Progenitor cell of endocrine pancreas (in vitro differentiated cells): ENCODE data around the gene PHF3. TPM values are rescaled to one million over a fixed set of nuclear protein-coding genes. Genes with fewer than 3 reads are reported as not detected.

ENCODE experiments used
- DNase-seq: peaks from one replicate; pipeline ENCODE4 v3.0.0; 2021; ENCODE audit warnings: low spot score; ENCODE audit not compliant: unreplicated experiment
- H3K27ac Mint-ChIP-seq: 2 replicates; pipeline ENCODE4 v1.8.0; 2021; ENCODE audit warnings: mild to moderate bottlenecking, moderate library complexity, mixed read lengths
- H3K27me3 Mint-ChIP-seq: 2 replicates; pipeline ENCODE4 v1.8.0; 2021; ENCODE audit warnings: mixed read lengths
- H3K36me3 Mint-ChIP-seq: 2 replicates; pipeline ENCODE4 v1.8.0; 2022; ENCODE audit warnings: mixed read lengths; ENCODE audit not compliant: insufficient read depth
- H3K4me1 Mint-ChIP-seq: 2 replicates; pipeline ENCODE4 v1.8.0; 2021; ENCODE audit warnings: low read depth, mixed read lengths
- H3K4me3 Mint-ChIP-seq: 2 replicates; pipeline ENCODE4 v1.8.0; 2021; ENCODE audit warnings: low read depth, mild to moderate bottlenecking, moderate library complexity, mixed read lengths
- H3K9me3 Mint-ChIP-seq: 2 replicates; pipeline ENCODE4 v1.8.0; 2021; ENCODE audit warnings: low read depth, mixed read lengths
- CTCF ChIP-seq: fragments of 200-600 bp; sonication (generic); IDR thresholded peaks from one replicate; pipeline ENCODE4 v1.5.0; 2021; ENCODE audit warnings: antibody characterized with exemption, mild to moderate bottlenecking; ENCODE audit not compliant: unreplicated experiment
- total RNA-seq: library from RNA; stranded (reverse); gene quantifications from 2 replicates; pipeline ENCODE4 v1.2.1, GENCODE V29; 2021

PHF3 gene
- total RNA-seq, 1 donor from 2014 or later: 61.6 TPM

GRCh38 chr6:63611560-63611959 is 24.0 kb upstream of the PHF3 start:
- TF ChIP-seq CTCF: no peak
- no peaks in the 10 kb centered on the region for H3K9me3 Mint-ChIP-seq
- H3K27ac Mint-ChIP-seq: no peak overlapping the region
- DNase-seq: no peak
- H3K4me3 Mint-ChIP-seq: no peak overlapping the region
- no peaks in the 10 kb centered on the region for H3K27me3 Mint-ChIP-seq
- H3K4me1 Mint-ChIP-seq: peaks cover 2% of the 10 kb centered on the region
- no peaks in the 10 kb centered on the region for H3K36me3 Mint-ChIP-seq

- DNase-seq: no peak
- TF ChIP-seq CTCF: no peak
- Mint-ChIP-seq H3K27me3 (no peaks in the 10 kb centered on the region), H3K4me3 (no peak overlapping the region), H3K4me1 (peaks cover 2% of the 10 kb centered on the region), H3K36me3 (no peaks in the 10 kb centered on the region), H3K9me3 (no peaks in the 10 kb centered on the region), H3K27ac (no peak overlapping the region)
Measured at GRCh38 chr6:63615590-63615989, 20.0 kb upstream of the PHF3 start.

- H3K36me3 Mint-ChIP-seq: no peaks in the 10 kb centered on the region
Measured at GRCh38 chr6:63624091-63624490, 11.5 kb upstream of the PHF3 start.

GRCh38 chr6:63630466-63630865 is 5.1 kb upstream of the PHF3 start:
- H3K27ac Mint-ChIP-seq: no peak overlapping the region
- no peaks in the 10 kb centered on the region for H3K27me3 Mint-ChIP-seq
- H3K9me3 Mint-ChIP-seq: no peaks in the 10 kb centered on the region
- peaks cover 5% of the 10 kb centered on the region for H3K4me1 Mint-ChIP-seq
- H3K4me3 Mint-ChIP-seq: no peak overlapping the region
- no peak for TF ChIP-seq CTCF
- no peaks in the 10 kb centered on the region for H3K36me3 Mint-ChIP-seq
- no peak for DNase-seq

More at GRCh38 chr6:63624091-63624490, 11.5 kb upstream of the PHF3 start:
- no peak for TF ChIP-seq CTCF
- H3K4me1 Mint-ChIP-seq: no peaks in the 10 kb centered on the region
- DNase-seq: no peak
- H3K9me3 Mint-ChIP-seq: no peaks in the 10 kb centered on the region
- no peaks in the 10 kb centered on the region for H3K27me3 Mint-ChIP-seq
- no peak overlapping the region for H3K27ac Mint-ChIP-seq
- no peak overlapping the region for H3K4me3 Mint-ChIP-seq

- Mint-ChIP-seq H3K27me3 (no peaks in the 10 kb centered on the region), H3K36me3 (no peaks in the 10 kb centered on the region), H3K27ac (no peak overlapping the region), H3K4me1 (peaks cover 24% of the 10 kb centered on the region), H3K4me3 (peak overlapping the region; percentile 96), H3K9me3 (no peaks in the 10 kb centered on the region)
- no peak for TF ChIP-seq CTCF
- no peak for DNase-seq
Measured at GRCh38 chr6:63634630-63635029, 972 bp upstream of the PHF3 start.
